ENCODE measurements around the gene COL9A2.

DNA sequence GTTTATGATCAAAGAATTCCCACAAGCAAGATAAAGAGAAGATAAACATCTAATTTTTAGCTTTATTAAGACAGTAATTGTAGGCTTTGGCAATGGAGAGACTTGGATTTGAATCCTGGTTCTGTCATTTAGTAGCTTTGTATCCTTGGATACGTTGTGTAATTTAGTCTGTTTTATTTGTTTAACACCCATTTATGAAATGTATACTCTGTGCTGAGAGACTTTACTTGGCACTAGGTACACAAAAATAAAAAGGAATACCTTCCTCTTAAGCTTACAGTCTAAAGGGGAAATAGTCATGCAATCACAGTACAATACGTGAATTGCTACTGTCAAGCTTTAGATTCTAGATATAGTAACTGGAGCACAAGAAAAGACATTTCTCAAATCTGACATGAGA lies 35.2 kb downstream of the COL9A2 start:
- no peak for TF ChIP-seq EZH2 (IDR thresholded peaks at IDR 0.05; ENCODE audit: borderline replicate concordance, low read depth, low read length, severe bottlenecking)
- TF ChIP-seq, protein P1, sequence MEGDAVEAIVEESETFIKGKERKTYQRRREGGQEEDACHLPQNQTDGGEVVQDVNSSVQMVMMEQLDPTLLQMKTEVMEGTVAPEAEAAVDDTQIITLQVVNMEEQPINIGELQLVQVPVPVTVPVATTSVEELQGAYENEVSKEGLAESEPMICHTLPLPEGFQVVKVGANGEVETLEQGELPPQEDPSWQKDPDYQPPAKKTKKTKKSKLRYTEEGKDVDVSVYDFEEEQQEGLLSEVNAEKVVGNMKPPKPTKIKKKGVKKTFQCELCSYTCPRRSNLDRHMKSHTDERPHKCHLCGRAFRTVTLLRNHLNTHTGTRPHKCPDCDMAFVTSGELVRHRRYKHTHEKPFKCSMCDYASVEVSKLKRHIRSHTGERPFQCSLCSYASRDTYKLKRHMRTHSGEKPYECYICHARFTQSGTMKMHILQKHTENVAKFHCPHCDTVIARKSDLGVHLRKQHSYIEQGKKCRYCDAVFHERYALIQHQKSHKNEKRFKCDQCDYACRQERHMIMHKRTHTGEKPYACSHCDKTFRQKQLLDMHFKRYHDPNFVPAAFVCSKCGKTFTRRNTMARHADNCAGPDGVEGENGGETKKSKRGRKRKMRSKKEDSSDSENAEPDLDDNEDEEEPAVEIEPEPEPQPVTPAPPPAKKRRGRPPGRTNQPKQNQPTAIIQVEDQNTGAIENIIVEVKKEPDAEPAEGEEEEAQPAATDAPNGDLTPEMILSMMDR (IDR thresholded peaks at IDR 0.05; ENCODE audit: borderline replicate concordance, extremely low read depth, low read length, poor library complexity, severe bottlenecking), result no peak
